ENCODE results near the gene RNF212B.
"Not testable (repeated sequence)": the region's sequence is repeated elsewhere in the genome, so short reads cannot be mapped to it uniquely, and the experiment has no call there.

RNF212B gene

GRCh38 chr14:23224958-23225357 is 12.8 kb upstream of the RNF212B start:
- not testable (repeated sequence) for DNase-seq; H3K36me3 Mint-ChIP-seq; H3K4me1 Mint-ChIP-seq; H3K4me3 Mint-ChIP-seq; ATAC-seq (replicated peaks)
- peak overlapping the region; percentile 76 for H3K27ac Mint-ChIP-seq
- H3K27me3 Mint-ChIP-seq: peaks cover 21 to 39% of the 10 kb centered on the region in 2 donors
- H3K9me3 Mint-ChIP-seq: peaks cover 10% of the 10 kb centered on the region in 2 donors

GRCh38 chr14:23227566-23227965 is 10.2 kb upstream of the RNF212B start:
- ATAC-seq (replicated peaks) (no peak), DNase-seq (no peak)
- no peak overlapping the region for H3K27ac Mint-ChIP-seq
- no peaks in the 10 kb centered on the region for H3K36me3 Mint-ChIP-seq
- peaks cover 12 to 21% of the 10 kb centered on the region in 2 donors for H3K27me3 Mint-ChIP-seq
- peaks cover 10 to 12% of the 10 kb centered on the region in 2 donors for H3K9me3 Mint-ChIP-seq
- no peak overlapping the region for H3K4me3 Mint-ChIP-seq
- peaks cover 1 to 7% of the 10 kb centered on the region in 2 donors for H3K4me1 Mint-ChIP-seq

GRCh38 chr14:23228812-23229211 is 8.9 kb upstream of the RNF212B start:
- no peaks in the 10 kb centered on the region for H3K36me3 Mint-ChIP-seq
- peaks cover 12 to 21% of the 10 kb centered on the region in 2 donors for H3K27me3 Mint-ChIP-seq
- no peak overlapping the region for H3K27ac Mint-ChIP-seq
- ATAC-seq (replicated peaks) (no peak), DNase-seq (no peak)
- peaks cover 10 to 12% of the 10 kb centered on the region in 2 donors for H3K9me3 Mint-ChIP-seq
- H3K4me3 Mint-ChIP-seq: no peak overlapping the region
- H3K4me1 Mint-ChIP-seq: peaks cover 1 to 7% of the 10 kb centered on the region in 2 donors

GRCh38 chr14:23232241-23232808 is 5.4 kb upstream of the RNF212B start:
- H3K9me3 Mint-ChIP-seq; H3K36me3 Mint-ChIP-seq; DNase-seq; H3K4me3 Mint-ChIP-seq; H3K27ac Mint-ChIP-seq; ATAC-seq (replicated peaks); H3K4me1 Mint-ChIP-seq: not testable (repeated sequence)
- peaks cover 3 to 10% of the 10 kb centered on the region in 2 donors for H3K27me3 Mint-ChIP-seq

- Mint-ChIP-seq H3K4me3 (peak overlapping the region in 1 of 2 donors; percentile 50), H3K9me3 (no peaks in the 10 kb centered on the region), H3K4me1 (peaks cover 10 to 19% of the 10 kb centered on the region in 2 donors), H3K27me3 (peaks cover 25 to 34% of the 10 kb centered on the region in 2 donors), H3K36me3 (peaks cover 0 to 3% of the 10 kb centered on the region in 2 donors), H3K27ac (peak overlapping the region; percentile 7)
- ATAC-seq (replicated peaks) (peak; percentile 75), DNase-seq (no peak)
These were observed 2.9 kb downstream of the RNF212B start for GRCh38 chr14:23240661-23241060.

- H3K4me3 Mint-ChIP-seq: peak overlapping the region in 1 of 2 donors; percentile 50
- ATAC-seq (replicated peaks); H3K36me3 Mint-ChIP-seq; H3K9me3 Mint-ChIP-seq; DNase-seq: not testable (repeated sequence)
- peak overlapping the region; percentile 7 for H3K27ac Mint-ChIP-seq
- peaks cover 10 to 19% of the 10 kb centered on the region in 2 donors for H3K4me1 Mint-ChIP-seq
- peaks cover 22 to 34% of the 10 kb centered on the region in 2 donors for H3K27me3 Mint-ChIP-seq
These were observed 3.5 kb downstream of the RNF212B start for GRCh38 chr14:23241061-23241715.

- Mint-ChIP-seq H3K9me3 (no peaks in the 10 kb centered on the region), H3K36me3 (peaks cover 0 to 3% of the 10 kb centered on the region in 2 donors), H3K4me1 (peaks cover 10 to 19% of the 10 kb centered on the region in 2 donors), H3K4me3 (no peak overlapping the region), H3K27ac (no peak overlapping the region), H3K27me3 (peaks cover 22 to 31% of the 10 kb centered on the region in 2 donors)
- DNase-seq (no peak), ATAC-seq (replicated peaks) (peak in 1 of 2 donors; percentile 62)
These were observed 4.3 kb downstream of the RNF212B start for GRCh38 chr14:23242076-23242475.

- DNase-seq (no peak), ATAC-seq (replicated peaks) (no peak)
- no peak overlapping the region for H3K27ac Mint-ChIP-seq
- H3K27me3 Mint-ChIP-seq: peaks cover 14 to 21% of the 10 kb centered on the region in 2 donors
- H3K4me1 Mint-ChIP-seq: peaks cover 6 to 12% of the 10 kb centered on the region in 2 donors
- no peaks in the 10 kb centered on the region for H3K9me3 Mint-ChIP-seq
- H3K36me3 Mint-ChIP-seq: no peaks in the 10 kb centered on the region
- no peak overlapping the region for H3K4me3 Mint-ChIP-seq
These were observed 5.3 kb downstream of the RNF212B start for GRCh38 chr14:23243066-23243465.

- peaks cover 14 to 18% of the 10 kb centered on the region in 2 donors for H3K27me3 Mint-ChIP-seq
These were observed 7.5 kb downstream of the RNF212B start for GRCh38 chr14:23245282-23245681.

GRCh38 chr14:23248601-23249000 is 10.9 kb downstream of the RNF212B start:
- Mint-ChIP-seq H3K9me3 (no peaks in the 10 kb centered on the region), H3K27me3 (peaks cover 21 to 28% of the 10 kb centered on the region in 2 donors), H3K36me3 (no peaks in the 10 kb centered on the region), H3K27ac (no peak overlapping the region), H3K4me1 (no peaks in the 10 kb centered on the region), H3K4me3 (no peak overlapping the region)
- no peak for ATAC-seq (replicated peaks)
- no peak for DNase-seq

More at GRCh38 chr14:23245282-23245681, 7.5 kb downstream of the RNF212B start:
- Mint-ChIP-seq H3K4me3 (no peak overlapping the region), H3K36me3 (no peaks in the 10 kb centered on the region), H3K27ac (no peak overlapping the region), H3K4me1 (peaks cover 6 to 11% of the 10 kb centered on the region in 2 donors), H3K9me3 (no peaks in the 10 kb centered on the region)
- ATAC-seq (replicated peaks) (no peak), DNase-seq (no peak)

GRCh38 chr14:23249824-23250223 is 12.1 kb downstream of the RNF212B start:
- H3K27me3 Mint-ChIP-seq: peaks cover 21 to 32% of the 10 kb centered on the region in 2 donors

GRCh38 chr14:23252006-23252405 is 14.3 kb downstream of the RNF212B start:
- Mint-ChIP-seq H3K27me3 (peaks cover 21 to 40% of the 10 kb centered on the region in 2 donors), H3K27ac (no peak overlapping the region), H3K9me3 (no peaks in the 10 kb centered on the region), H3K36me3 (no peaks in the 10 kb centered on the region), H3K4me3 (no peak overlapping the region), H3K4me1 (no peaks in the 10 kb centered on the region)
- ATAC-seq (replicated peaks) (no peak), DNase-seq (no peak)

More at GRCh38 chr14:23249824-23250223, 12.1 kb downstream of the RNF212B start:
- ATAC-seq (replicated peaks): no peak
- no peak overlapping the region for H3K4me3 Mint-ChIP-seq
- no peaks in the 10 kb centered on the region for H3K36me3 Mint-ChIP-seq
- H3K9me3 Mint-ChIP-seq: no peaks in the 10 kb centered on the region
- no peak for DNase-seq
- no peaks in the 10 kb centered on the region for H3K4me1 Mint-ChIP-seq
- no peak overlapping the region for H3K27ac Mint-ChIP-seq

- Mint-ChIP-seq H3K9me3 (no peaks in the 10 kb centered on the region), H3K4me1 (no peaks in the 10 kb centered on the region), H3K27me3 (peaks cover 21 to 41% of the 10 kb centered on the region in 2 donors), H3K36me3 (no peaks in the 10 kb centered on the region), H3K27ac (no peak overlapping the region), H3K4me3 (no peak overlapping the region)
- DNase-seq (no peak), ATAC-seq (replicated peaks) (no peak)
These were observed 14.9 kb downstream of the RNF212B start for GRCh38 chr14:23252420-23253333.

- no peaks in the 10 kb centered on the region for H3K4me1 Mint-ChIP-seq
- DNase-seq: no peak
- H3K27me3 Mint-ChIP-seq: peaks cover 19 to 51% of the 10 kb centered on the region in 2 donors
- H3K36me3 Mint-ChIP-seq: no peaks in the 10 kb centered on the region
- H3K27ac Mint-ChIP-seq: no peak overlapping the region
- H3K9me3 Mint-ChIP-seq: no peaks in the 10 kb centered on the region
- ATAC-seq (replicated peaks): no peak
- no peak overlapping the region for H3K4me3 Mint-ChIP-seq
These were observed 20.5 kb downstream of the RNF212B start for GRCh38 chr14:23258256-23258655.

Measured in stimulated activated naive B cell treated with anti-CD40 and anti-IgM and Interleukin-4, amounts not matched to agents 10 μg/mL and 1 μg/mL and 100 μg/mL, for 72 hours (primary cell).